HG02642 (cell line): ENCODE data around the gene AQP12B.
"Not testable (repeated sequence)": the region's sequence is repeated elsewhere in the genome, so short reads cannot be mapped to it uniquely, and the experiment has no call there.

Source experiments
- ATAC-seq: cut with Tn5 transposase; IDR thresholded peaks from one replicate; pipeline ENCODE4 v1.9.1; 2021; ENCODE audit warnings: mild to moderate bottlenecking; ENCODE audit not compliant: unreplicated experiment, poor library complexity

AQP12B gene

DNA sequence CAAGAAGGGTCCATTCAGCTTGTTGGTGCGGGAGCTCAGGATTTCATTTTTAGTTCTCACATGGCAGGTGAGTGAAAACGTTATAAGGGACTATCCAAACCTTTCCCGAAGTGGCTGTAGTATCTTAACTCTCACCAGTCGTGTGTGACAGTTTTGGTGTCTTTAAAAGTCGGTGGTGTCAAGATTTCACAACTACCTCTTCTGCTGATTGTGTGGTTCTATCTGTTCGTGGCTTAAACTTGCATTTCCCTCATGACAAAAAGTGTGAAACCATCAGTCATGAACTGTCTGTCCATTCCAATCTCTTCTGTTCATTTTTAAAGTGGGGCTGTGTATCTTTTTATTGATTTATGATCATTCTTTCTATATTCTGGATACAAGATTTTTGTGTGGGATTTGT is 3.8 kb upstream of the AQP12B start:
- ATAC-seq = no peak

DNA sequence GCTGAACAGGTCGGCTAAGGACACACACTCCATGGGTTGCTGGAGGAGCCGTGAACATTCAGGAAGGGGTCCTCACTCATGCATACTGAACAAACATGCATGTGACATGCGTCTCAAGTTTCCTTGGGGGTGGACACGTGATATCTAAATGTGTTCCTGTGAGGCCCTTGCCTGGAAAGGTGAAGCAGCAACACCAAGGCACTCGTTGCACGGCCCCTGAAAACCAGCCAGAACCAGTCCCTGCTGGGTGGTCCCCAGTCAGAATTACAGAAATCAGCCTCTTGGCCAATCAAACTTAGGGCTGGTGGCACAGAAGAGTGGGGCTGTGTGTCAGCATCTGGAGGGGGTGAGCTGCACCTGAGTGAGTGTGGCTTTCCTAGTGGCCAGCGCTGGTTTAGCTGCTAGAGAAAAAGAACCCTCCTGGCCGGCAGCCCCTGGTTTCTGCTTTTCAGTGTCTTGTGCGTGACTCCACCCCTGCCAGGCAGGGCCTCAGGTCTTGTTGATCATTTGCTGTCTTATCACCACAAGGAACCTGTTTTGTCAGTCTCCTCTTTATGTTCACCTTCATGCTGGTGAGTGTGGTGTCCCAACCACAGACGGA is 3.2 kb upstream of the AQP12B start:
- no peak for ATAC-seq

DNA sequence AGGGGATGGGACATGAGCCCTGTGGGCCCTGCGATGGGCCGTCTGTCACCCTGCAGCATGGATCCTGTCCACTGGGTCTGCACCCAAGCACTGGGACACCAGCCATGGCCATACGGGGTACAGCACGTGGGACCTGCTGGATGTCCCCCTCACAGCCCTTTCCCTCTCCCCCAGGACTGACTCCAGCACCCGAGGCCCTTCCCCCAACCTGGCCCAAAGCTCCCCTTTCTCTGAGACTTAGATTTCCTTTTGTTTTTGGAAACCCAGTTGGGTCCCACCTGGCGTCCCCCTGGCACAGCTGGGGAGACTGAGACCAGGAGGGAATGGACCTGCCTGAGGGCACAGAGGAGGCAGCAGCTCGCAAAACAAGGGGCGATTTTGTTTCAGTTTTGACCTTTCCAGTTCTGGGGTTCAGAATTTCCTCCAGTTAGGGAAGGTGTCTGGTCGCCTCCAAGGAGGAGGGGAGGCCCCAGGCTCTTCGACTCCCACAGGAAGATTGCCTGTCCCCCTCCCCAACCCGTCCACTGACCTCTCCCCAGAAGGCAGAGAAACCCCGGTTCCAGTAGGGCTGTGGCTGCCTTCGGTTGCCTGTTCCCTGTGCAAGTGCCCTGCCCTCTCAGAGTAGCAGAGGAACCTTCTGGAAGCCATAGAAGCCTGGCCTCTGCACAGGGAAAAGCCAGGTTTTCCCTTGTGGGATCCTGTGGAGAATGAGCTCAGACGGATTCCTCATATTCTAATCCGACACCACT is 1.5 kb upstream of the AQP12B start:
- not testable (repeated sequence) for ATAC-seq

DNA sequence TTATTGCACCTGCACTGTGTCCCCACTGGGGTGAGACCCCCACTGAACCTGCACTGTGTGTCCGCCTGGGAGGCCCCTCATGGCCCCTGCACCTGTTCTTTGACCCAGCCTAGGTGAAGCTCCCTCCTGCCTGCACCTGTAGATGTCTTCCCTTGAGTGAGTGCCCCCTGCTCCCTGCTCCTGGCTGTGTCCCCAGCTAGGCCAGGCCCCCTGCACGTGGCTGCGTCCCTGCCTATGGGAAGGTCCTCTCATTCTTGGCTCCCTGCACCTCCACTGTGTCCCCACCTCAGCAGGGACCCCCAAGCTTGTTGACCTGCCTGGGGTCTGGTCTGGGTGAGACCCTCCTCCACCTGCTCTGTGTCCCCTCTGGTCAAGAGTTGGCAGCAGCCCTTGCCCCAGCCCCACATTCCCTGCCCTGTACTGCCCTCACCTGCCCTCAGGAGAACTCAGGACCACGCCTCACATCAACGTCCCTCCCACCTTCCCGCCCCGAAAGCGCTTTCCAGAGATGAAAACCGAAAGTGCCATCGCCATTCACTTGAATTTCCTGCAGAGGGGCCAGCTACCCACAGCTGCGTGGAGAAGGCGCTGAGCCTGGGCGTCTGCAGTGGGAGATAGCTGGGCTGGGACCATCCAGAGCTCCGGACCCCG is 769 bp upstream of the AQP12B start:
- ATAC-seq = not testable (repeated sequence)

DNA sequence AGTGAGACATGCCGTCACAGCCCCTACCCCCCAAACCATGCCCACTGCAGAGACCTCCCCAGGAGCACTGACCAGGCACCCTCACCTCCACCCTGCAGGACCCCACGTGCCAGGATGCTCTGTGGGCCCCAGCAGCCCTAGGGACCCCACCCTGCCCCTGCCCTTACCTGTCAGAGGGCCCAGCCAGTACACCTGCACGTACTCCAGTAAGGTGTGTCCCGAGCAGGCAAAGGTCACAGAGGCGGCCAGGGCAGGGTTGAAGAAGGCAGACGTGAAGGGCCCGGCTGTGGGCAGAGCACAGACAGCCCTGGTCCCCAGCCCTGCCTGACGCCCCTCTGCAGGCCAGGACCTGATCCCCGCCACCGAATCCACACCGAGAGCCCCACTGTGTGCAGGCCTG is 2.5 kb downstream of the AQP12B start:
- not testable (repeated sequence) for ATAC-seq

DNA sequence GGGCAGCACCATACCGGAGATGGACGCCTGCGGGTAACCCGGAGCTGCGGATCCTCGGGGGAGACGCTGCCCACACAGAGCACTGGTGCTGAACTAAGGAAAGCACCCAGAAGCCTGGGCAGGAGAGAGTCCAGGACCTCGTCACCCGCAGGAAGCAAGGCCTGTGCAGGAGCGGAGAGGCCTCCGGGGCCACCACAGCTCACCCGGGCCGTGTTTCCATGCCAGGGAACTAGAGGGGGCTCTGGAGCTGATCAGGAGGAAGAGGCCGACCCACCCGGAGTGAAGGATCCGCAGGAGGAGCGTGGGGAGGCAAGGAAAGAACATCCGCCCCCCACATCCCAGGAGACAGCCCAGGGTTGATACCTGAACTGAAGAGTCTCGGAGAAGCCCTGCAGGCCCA is 3.8 kb downstream of the AQP12B start:
- not testable (repeated sequence) for ATAC-seq

DNA sequence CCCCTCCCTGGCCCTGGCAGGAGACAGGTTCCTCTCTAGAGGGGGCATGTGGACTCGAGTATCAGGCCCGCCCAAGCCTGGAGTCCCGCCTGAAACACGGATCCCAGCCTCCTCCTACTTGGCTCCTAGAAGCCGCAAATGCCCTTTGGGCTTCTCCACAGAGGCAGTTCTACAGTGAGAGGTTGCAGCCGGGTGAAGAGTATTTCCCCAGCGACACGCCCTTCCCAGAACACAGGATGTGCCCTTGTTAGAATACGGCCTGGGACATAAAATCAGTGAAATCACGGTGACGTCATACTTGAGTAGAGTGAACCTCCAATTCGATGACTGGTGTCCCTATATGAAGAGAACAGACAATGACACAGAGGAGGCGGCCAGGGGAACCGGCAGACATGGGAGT is 4.6 kb downstream of the AQP12B start:
- ATAC-seq = not testable (repeated sequence)

DNA sequence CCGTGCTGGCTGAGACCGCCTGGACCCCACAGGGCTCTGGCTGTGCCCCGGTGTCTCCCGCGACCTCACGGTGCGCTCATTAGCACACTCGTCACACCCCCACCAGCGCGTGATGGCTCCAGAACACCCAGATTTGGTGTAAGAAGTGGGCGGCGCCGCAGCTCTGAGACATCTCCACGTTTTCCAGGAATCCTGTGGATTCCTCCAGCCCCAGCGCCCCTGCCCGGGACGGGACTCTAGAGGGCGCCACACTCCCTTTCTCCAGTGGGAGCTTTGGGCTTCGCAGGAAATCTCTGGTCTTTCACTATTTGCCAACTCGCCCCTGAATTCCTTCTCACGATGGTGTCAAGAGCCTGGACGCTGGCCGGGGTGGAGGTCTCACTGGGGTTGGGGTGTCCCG is 7.3 kb downstream of the AQP12B start:
- ATAC-seq = not testable (repeated sequence)

DNA sequence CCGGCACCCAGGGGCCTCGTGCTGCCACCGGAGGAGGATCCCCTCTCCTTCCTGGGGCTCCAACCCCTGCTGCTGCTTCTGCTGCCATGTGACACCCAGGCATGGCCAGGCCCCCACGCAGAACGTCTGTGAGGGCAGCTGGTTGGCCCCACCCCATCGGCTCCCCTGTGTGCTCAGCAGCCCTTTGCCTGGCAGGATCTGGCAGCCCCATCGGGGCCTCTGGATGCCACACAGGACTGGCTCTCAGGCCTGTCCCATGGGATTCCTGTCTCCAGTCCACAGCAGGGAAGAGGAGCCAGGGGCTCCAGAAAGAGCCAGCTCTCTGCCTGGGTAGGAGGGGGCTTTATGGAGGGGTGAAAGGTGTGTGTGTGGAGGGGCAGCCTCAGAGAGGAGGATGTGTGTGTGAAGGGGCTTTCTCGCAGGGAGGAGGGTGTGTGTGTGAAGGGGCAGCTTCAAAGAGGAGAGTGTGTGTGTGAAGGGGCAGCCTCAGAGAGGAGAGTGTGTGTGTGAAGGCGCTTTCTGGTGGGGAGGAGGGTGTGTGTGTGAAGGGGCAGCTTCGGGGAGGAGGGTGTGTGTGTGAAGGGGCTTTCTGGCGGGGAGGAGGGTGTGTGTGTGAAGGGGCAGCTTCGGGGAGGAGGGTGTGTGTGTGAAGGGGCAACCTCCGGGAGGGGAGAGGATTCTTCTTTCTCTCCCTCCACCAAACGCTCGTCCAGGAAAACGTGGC is 8.1 kb downstream of the AQP12B start:
- not testable (repeated sequence) for ATAC-seq

DNA sequence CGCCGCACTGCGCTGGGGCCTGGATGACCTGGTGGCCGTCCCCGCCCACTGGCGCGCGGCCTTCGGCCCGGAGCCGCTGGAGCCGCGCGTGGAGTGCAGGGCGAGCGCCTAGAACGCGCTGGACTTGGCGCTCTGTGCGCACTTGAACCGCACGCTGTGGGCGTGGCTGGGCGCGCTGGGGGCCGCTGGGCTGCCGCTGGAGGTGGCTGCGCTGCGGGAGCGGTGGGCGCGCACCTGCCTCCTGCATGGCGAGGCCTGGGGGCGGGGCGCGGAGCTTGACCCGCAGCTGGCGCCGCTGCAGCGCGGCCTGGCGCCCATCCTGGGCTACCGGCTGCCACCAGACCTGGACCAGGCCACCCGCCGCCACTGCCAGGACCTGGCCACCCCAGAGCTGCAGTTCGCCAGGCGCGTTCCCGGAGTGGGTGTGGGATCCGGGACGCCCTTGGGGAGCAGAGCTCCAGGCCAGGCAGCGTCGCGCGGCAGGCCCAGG is 9.9 kb downstream of the AQP12B start:
- ATAC-seq = no peak

DNA sequence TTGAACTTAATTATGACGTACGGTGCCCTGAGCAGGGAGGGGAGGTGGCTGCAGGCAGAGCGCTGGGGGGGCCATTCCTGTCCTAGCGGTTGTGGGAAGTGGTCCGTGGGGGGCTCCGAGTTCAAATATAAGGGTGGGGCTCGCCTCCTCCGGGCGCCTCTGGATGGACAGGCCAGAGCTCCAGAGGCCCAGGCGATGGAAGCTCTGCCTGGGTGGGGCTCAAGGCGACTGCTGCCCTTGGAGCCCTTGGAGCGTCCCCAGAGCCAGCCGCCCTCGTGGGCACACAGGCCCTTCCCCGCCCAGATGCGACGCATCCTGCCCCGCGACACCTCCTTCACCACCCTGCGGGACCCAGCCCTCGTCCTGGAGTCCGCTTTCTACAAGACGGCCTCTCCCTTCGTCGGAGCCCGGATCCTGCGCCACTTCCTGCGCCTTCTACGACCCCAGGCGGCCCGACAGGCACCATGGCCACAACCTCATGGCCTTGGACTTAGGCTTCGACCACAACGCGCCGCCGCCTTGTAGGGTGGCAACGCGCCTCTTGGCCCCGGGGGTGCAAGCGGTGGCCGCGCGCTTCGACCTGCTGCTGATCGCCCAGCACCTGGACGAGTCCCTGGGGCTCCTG is 10.5 kb downstream of the AQP12B start:
- no peak for ATAC-seq

DNA sequence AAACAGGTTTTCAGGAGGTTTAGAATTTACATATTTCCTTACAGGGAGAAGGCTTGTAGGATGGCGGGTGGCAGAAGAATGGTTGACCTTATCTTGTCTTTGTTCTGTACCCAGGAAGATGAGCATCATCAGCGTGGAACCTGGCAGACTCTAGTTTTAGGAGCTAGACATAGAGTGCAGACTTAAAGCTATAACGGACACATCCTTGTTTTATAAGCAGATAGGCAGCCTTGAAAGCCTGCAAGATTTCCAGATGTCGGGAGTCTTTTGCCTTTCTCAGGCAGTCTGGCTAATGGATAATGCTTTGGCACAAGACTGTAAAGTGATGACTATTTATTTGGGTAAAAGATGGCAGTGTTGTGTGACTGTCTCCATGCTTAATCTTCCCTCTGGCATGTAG is 11.7 kb downstream of the AQP12B start:
- ATAC-seq = no peak

DNA sequence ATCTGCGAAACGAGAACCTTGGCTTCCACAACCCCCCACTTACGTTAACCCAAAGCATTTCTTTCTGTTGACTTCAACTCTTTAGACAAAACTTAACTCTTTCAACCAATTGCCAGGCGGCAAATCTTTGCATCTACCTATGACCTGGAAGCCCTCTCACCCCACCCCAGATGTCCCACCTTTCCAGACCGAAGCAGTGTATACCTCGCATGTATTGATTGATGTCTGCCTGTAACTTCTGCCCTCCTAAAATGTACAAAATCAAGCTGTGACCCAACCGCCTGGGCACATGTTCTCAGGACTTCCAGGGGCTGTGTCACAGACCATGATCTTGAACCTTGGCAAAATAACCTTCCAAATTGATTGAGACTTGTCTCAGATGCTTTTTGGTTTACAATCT is 12.3 kb downstream of the AQP12B start:
- no peak for ATAC-seq

DNA sequence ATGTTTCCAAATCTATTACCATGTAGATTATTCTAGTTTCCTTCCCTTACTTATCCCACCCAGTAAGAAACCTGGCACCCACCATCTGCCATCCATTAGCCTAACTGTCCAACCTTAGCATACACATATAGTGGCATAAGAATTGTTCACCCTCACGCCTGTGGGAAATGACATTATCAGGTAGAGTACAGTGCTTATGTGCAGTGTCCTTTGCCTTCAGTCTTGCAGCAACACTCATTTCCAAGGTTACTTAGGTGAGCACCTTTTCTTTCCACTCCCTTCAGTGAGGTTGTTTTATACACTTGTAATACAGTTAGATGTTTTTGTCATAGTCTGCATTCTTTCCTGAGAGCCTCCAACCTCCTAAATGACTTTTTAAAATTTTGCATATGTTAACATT is 18.1 kb downstream of the AQP12B start:
- no peak for ATAC-seq

DNA sequence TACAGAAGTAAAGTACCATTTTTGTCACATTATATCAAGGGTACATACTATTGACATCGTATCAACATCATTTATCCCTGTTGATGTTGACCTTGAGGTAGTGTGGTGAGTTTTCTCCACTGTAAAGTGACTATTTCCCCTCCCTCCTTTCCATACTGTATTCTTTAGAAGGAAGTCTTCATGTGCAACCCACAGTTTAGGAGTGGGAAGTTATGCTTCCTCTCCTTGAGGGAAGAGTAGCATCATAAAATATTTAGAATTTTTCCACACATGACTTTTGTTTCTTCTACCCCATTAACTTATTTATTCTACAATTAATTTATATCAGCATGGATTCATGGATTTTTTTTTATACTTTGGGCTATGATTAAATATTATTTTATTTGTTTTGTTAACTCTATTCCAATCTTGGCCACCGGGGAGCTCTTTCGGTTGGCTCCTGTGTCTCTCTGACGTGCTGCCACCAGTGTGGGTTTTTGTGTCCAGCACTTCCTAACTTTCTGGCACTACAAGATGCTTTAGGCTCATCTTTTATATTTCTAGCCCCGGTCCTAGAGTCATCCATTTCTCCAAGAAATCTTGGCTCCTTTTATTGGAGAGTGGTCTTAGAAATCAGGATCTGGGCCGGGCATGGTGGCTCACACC is 19.0 kb downstream of the AQP12B start:
- ATAC-seq = no peak

DNA sequence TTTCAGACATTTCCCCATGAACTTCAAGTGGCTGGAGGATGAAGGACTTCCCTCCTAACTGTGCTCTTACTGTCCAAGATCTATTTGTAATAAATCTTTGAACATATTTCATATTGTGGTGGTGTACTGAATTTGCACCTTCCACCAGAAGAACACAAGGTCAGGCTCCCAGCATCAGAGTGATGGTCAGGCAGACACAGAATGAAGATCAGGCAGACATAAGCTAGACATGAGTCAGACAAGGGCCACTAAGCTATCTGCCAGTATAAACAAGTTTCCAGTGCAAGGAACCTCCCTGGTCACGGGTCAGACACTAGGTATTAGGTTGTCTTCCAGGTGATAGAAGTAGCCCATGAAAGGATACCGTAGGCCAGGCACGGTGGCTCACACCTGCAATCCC is 20.0 kb downstream of the AQP12B start:
- ATAC-seq = no peak

DNA sequence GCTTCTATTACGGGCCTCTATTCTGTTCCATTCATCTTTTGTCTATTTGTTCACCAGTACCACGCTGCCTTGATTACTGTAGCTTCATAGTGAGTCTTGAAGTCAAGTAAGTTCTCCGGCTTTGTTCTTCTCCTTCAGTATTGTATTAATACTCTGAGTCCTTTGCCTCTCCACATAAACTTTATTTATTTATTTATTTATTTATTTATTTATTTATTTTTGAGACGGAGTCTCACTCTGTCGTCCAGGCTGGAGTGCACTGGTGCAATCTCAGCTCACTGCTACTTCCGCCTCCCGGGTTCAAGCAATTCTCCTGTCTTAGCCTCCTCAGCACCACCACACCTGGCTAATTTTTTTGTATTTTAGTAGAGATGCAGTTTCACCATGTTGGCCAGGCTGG is 22.8 kb downstream of the AQP12B start:
- not testable (repeated sequence) for ATAC-seq

DNA sequence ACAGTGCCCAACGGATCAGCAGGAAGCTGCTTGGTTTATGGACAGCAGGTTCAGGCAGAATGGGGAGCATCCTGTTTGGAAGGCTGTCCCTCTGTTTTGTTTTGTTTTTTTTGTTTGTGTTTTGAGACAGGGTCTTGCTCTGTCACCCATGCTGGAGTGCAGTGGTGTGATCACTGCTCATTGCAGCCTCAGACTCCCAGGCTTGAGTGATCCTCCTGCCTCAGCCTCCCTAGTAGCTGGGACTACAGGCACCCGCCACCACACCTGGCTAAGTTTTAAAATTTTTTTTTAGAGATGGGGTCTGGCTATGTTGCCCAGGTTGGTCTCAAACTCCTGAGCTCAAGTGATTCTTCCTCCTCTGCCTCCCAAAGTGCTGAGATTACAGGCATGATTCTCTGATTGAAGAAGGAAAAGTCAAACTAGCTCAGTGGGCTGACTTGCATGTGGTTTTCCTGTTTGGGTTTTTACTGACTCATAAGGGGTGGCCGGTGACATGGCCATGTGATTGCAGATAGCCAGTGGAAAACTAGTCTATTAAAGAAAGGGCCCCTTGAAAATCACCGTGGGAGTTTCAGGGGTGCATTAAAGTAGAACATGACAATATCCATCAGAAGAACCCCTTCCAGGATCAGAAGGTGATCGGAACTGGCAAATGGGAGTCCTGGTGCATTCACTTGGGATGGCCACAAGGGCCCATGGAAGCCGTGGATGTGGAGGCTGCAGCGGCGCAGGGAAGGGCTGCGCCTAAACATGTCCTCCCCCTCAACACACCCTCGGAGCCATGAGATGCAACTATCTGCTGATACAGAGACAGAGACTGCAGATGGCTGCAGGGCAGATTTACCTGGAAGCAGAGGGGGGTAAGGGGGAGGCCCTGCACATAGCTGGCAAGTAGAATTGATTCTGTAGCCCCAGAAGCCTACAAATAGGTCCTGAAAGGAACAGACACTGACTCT is 26.5 kb downstream of the AQP12B start:
- ATAC-seq = no peak

DNA sequence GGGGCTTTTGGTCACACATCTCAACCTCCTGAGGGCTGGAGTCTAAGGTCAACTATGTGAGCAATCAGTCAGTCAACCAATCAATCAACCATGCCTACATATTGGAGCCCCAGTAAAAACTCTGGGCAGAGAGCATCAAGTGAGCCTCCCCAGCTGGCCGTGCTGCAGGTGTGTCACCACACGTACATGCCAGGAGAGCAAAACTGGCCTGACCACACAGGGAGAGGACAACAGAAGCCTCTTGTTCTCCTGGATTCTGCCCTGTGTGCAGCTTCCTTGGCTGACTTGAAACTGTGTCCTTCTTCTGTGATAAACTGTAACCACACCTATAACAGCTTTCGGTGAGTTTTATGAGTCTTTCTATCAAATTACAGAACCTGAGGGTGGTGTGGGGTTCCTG is 31.5 kb downstream of the AQP12B start:
- no peak for ATAC-seq
